ENCODE data around the gene HBD.

Gene HBD

GRCh38 chr11:5280582-5281102 is 46.4 kb upstream of the HBD start:
- TF ChIP-seq TAF1 (IDR thresholded peaks at IDR 0.05; ENCODE audit: low read depth) (no peak), EP300 (IDR thresholded peaks at IDR 0.05; ENCODE audit: borderline replicate concordance) (no peak), TEAD4 (IDR thresholded peaks at IDR 0.05) (no peak), RAD21 (IDR thresholded peaks at IDR 0.05; ENCODE audit: low read depth) (no peak), YY1 (IDR thresholded peaks at IDR 0.05; ENCODE audit: low read depth) (no peak), MAX (IDR thresholded peaks at IDR 0.05) (no peak), EGR1 (IDR thresholded peaks at IDR 0.05) (no peak), NFIC (IDR thresholded peaks at IDR 0.05) (no peak), CREB1 (IDR thresholded peaks at IDR 0.05; ENCODE audit: low read depth) (no peak), TCF12 (IDR thresholded peaks at IDR 0.05; ENCODE audit: low read depth) (no peak)

- TF ChIP-seq MAX (IDR thresholded peaks at IDR 0.05), result no peak
- no peak for TF ChIP-seq RAD21 (IDR thresholded peaks at IDR 0.05; ENCODE audit: low read depth)
These were observed 45.3 kb upstream of the HBD start for GRCh38 chr11:5279471-5280090.

GRCh38 chr11:5277807-5278382 is 43.6 kb upstream of the HBD start:
- TF ChIP-seq FOXM1 (IDR thresholded peaks at IDR 0.05; ENCODE audit: borderline replicate concordance, low read depth) (no peak), TEAD4 (IDR thresholded peaks at IDR 0.05) (no peak), TCF12 (IDR thresholded peaks at IDR 0.05; ENCODE audit: low read depth) (no peak), YY1 (IDR thresholded peaks at IDR 0.05; ENCODE audit: low read depth) (no peak), EP300 (IDR thresholded peaks at IDR 0.05; ENCODE audit: borderline replicate concordance) (no peak), RAD21 (IDR thresholded peaks at IDR 0.05; ENCODE audit: low read depth) (no peak), TAF1 (IDR thresholded peaks at IDR 0.05; ENCODE audit: low read depth) (no peak), ZBTB7A (IDR thresholded peaks at IDR 0.05; ENCODE audit: low read depth) (no peak), CREB1 (IDR thresholded peaks at IDR 0.05; ENCODE audit: low read depth) (no peak), MAX (IDR thresholded peaks at IDR 0.05) (no peak), REST (IDR thresholded peaks at IDR 0.05; ENCODE audit: low read depth) (no peak), NFIC (IDR thresholded peaks at IDR 0.05) (no peak), USF1 (IDR thresholded peaks at IDR 0.05) (no peak), EGR1 (IDR thresholded peaks at IDR 0.05) (no peak), CEBPB (IDR thresholded peaks at IDR 0.05) (no peak)

- no peak for TF ChIP-seq FOXM1 (IDR thresholded peaks at IDR 0.05; ENCODE audit: borderline replicate concordance, low read depth)
- TF ChIP-seq CREB1 (IDR thresholded peaks at IDR 0.05; ENCODE audit: low read depth), result no peak
- TF ChIP-seq REST (IDR thresholded peaks at IDR 0.05; ENCODE audit: low read depth), result no peak
These were observed 42.4 kb upstream of the HBD start for GRCh38 chr11:5276697-5277096.

GRCh38 chr11:5275369-5276110 is 41.3 kb upstream of the HBD start:
- no peak for TF ChIP-seq TEAD4 (IDR thresholded peaks at IDR 0.05)
- TF ChIP-seq TAF1 (IDR thresholded peaks at IDR 0.05; ENCODE audit: low read depth), result no peak
- TF ChIP-seq TCF12 (IDR thresholded peaks at IDR 0.05; ENCODE audit: low read depth), result no peak
- TF ChIP-seq FOXM1 (IDR thresholded peaks at IDR 0.05; ENCODE audit: borderline replicate concordance, low read depth), result no peak
- TF ChIP-seq NFIC (IDR thresholded peaks at IDR 0.05), result no peak
- TF ChIP-seq CEBPB (IDR thresholded peaks at IDR 0.05), result no peak
- TF ChIP-seq EP300 (IDR thresholded peaks at IDR 0.05; ENCODE audit: borderline replicate concordance), result no peak
- no peak for TF ChIP-seq USF1 (IDR thresholded peaks at IDR 0.05)
- TF ChIP-seq CREB1 (IDR thresholded peaks at IDR 0.05; ENCODE audit: low read depth), result no peak
- no peak for TF ChIP-seq MAX (IDR thresholded peaks at IDR 0.05)

All from Ishikawa (cell line).